Neural progenitor cell (in vitro differentiated cells): ENCODE data around the gene CLSTN3. TPM values are rescaled to one million over a fixed set of nuclear protein-coding genes. Genes with fewer than 3 reads are reported as not detected.

Source experiments
- DNase-seq: peaks from one replicate; pipeline ENCODE4 v3.0.0-alpha.2; 2016; ENCODE audit warnings: low spot score
- H2AFZ ChIP-seq: fragments of 200-600 bp; sonication (generic); replicated peaks from 2 replicates; pipeline ENCODE4 v1.6.1; 2016; ENCODE audit warnings: antibody characterized with exemption
- H3F3A ChIP-seq: fragments of 200-600 bp; sonication (generic); 2 replicates; pipeline ENCODE4 v1.6.1; 2016; ENCODE audit warnings: antibody characterized with exemption, low read depth
- H3K27ac ChIP-seq: fragments of 200-600 bp; sonication (generic); 2 replicates; pipeline ENCODE4 v1.5.1; 2016; ENCODE audit warnings: mild to moderate bottlenecking
- H3K27me3 ChIP-seq: fragments of 200-600 bp; sonication (generic); 2 replicates; pipeline ENCODE4 v1.6.1; 2016; ENCODE audit warnings: mild to moderate bottlenecking, moderate library complexity
- H3K36me3 ChIP-seq: fragments of 200-600 bp; sonication (generic); 2 replicates; pipeline ENCODE4 v1.5.1; 2016
- H3K4me1 ChIP-seq: fragments of 200-600 bp; sonication (generic); 2 replicates; pipeline ENCODE4 v1.6.1; 2016; ENCODE audit warnings: mixed run types
- H3K4me2 ChIP-seq: fragments of 200-600 bp; sonication (generic); 2 replicates; pipeline ENCODE4 v1.6.1; 2016
- H3K4me3 ChIP-seq: fragments of 200-600 bp; sonication (generic); 2 replicates; pipeline ENCODE4 v1.5.1; 2016
- H3K79me2 ChIP-seq: fragments of 200-600 bp; sonication (generic); 2 replicates; pipeline ENCODE4 v1.6.1; 2016; ENCODE audit warnings: low read depth
- H3K9ac ChIP-seq: fragments of 200-600 bp; sonication (generic); 2 replicates; pipeline ENCODE4 v1.6.1; 2016
- H3K9me3 ChIP-seq: fragments of 200-600 bp; sonication (generic); 2 replicates; pipeline ENCODE4 v1.5.1; 2016; ENCODE audit warnings: low read depth
- H4K20me1 ChIP-seq: fragments of 200-600 bp; sonication (generic); 2 replicates; pipeline ENCODE4 v1.6.1; 2016; ENCODE audit warnings: low read depth
- H3K27ac Mint-ChIP-seq: 3 replicates; pipeline ENCODE4 v1.8.0; 2021; ENCODE audit warnings: mixed read lengths
- H3K27me3 Mint-ChIP-seq: 2 replicates; pipeline ENCODE4 v1.8.0; 2022; ENCODE audit warnings: low read depth, mild to moderate bottlenecking, inconsistent platforms, moderate library complexity, mixed read lengths; ENCODE audit not compliant: insufficient read depth
- H3K36me3 Mint-ChIP-seq: 3 replicates; pipeline ENCODE4 v1.8.0; 2021; ENCODE audit warnings: mixed read lengths
- H3K4me1 Mint-ChIP-seq: 3 replicates; pipeline ENCODE4 v1.8.0; 2021; ENCODE audit warnings: mixed read lengths
- H3K4me3 Mint-ChIP-seq: 3 replicates; pipeline ENCODE4 v1.8.0; 2021; ENCODE audit warnings: mild to moderate bottlenecking, moderate library complexity, mixed read lengths
- H3K9me3 Mint-ChIP-seq: 3 replicates; pipeline ENCODE4 v1.8.0; 2020; ENCODE audit warnings: mixed read lengths
- EZH2 ChIP-seq: fragments of 200-600 bp; sonication (generic); IDR thresholded peaks from 2 replicates; pipeline ENCODE4 v1.6.1; 2017; ENCODE audit warnings: antibody characterized with exemption, mild to moderate bottlenecking, moderate library complexity
- EZH2phosphoT487 ChIP-seq: fragments of 200-600 bp; sonication (generic); IDR thresholded peaks from 2 replicates; pipeline ENCODE4 v1.6.1; 2017; ENCODE audit warnings: antibody characterized with exemption
- total RNA-seq: library from RNA; depleted of rRNA; stranded (reverse); fragments of >200 nt; gene quantifications from 2 replicates; pipeline ENCODE4 v1.2.3, GENCODE V29; 2015; ENCODE audit warnings: low replicate concordance
- TF ChIP-seq, protein P1 (sequence below): fragments of 200-600 bp; sonication (generic); IDR thresholded peaks from 2 replicates; pipeline ENCODE4 v1.5.1; 2017; ENCODE audit warnings: antibody characterized with exemption, mild to moderate bottlenecking

CLSTN3 gene
- total RNA-seq, 1 donor from 2014 or later, result 24.0 TPM

DNA sequence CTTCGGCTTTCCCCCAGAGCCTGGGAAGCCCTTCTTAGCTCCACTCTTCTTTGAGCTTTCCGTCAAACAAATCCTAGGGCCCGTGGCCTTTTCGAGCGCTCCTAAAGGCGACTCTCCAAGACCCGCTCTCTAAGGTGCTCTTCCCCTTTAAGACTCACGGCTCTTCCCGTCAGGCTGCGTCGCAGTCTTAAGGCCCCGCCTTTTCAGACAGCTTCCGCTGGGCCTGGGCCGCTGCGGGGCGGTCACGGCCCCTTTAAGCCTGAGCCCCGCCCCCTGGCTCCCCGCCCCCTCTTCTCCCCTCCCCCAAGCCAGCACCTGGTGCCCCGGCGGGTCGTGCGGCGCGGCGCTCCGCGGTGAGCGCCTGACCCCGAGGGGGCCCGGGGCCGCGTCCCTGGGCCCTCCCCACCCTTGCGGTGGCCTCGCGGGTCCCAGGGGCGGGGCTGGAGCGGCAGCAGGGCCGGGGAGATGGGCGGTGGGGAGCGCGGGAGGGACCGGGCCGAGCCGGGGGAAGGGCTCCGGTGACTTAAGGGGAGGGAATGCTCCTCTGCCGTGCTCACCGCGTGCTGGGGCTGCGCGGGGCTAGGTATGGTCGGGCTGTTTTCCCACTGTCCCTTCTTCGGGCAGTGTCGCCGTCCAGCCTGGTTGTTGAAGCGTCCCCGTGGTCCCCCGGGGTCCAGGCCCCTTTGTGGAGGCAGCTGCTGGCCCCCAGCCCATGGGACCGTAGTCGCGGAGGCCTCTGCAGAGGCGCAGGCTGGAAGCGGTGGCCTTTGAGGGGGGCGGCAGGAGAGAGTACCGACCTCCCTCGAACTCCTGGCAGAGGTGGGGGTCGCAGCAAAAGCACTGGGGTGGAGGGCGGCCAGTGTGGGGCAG is 59.5 kb downstream of the CLSTN3 start, which contains the start of gene PEX5:
Gene PEX5, plus strand, starts transcription at position 289 of the 870 bp plus-strand sequence. CDS start 692 bp downstream, outside the sequence.
- Mint-ChIP-seq H3K4me3 (peak within 1 kb of the TSS; percentile 94), H3K27ac (peak within 1 kb of the TSS; percentile 94)
- H3K4me1 ChIP-seq, result peaks cover 11% of the 10 kb centered on the region

DNA sequence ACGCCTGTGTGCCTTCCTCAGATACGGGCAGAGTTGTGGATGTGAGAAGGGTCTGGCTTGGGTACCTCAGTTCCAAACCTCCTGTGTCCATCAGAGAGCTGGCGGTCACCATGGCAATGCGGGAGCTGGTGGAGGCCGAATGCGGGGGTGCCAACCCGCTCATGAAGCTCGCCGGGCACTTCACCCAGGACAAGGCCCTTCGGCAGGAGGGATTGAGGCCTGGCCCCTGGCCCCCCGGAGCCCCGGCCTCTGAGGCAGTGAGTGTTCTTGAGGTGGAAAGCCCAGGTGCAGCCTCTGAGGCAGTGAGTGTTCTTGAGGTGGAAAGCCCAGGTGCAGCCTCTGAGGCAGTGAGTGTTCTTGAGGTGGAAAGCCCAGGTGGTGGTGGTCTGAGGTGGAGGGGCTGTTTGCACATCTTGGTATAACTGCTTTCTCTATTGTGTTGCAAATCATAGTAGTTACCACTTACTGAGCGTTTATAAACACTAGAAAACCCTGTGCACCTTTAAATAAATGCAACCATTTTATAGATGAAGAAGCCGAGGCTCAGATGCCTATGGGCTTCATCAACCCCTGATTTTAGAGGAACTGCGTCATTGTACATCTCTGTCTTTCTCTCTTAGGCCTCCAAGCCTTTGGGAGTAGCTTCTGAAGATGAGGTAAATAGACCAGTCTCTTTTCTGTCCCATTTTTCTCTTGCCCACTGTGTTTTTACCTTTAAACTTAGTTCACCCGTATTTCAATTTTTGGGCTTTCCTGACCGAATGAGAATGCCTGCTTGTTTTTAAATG is 60.3 kb downstream of the CLSTN3 start:
- peak; percentile 63 for DNase-seq
- H3K36me3 Mint-ChIP-seq, result peaks cover 29% of the 10 kb centered on the region
- TF ChIP-seq, protein P1, sequence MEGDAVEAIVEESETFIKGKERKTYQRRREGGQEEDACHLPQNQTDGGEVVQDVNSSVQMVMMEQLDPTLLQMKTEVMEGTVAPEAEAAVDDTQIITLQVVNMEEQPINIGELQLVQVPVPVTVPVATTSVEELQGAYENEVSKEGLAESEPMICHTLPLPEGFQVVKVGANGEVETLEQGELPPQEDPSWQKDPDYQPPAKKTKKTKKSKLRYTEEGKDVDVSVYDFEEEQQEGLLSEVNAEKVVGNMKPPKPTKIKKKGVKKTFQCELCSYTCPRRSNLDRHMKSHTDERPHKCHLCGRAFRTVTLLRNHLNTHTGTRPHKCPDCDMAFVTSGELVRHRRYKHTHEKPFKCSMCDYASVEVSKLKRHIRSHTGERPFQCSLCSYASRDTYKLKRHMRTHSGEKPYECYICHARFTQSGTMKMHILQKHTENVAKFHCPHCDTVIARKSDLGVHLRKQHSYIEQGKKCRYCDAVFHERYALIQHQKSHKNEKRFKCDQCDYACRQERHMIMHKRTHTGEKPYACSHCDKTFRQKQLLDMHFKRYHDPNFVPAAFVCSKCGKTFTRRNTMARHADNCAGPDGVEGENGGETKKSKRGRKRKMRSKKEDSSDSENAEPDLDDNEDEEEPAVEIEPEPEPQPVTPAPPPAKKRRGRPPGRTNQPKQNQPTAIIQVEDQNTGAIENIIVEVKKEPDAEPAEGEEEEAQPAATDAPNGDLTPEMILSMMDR, result no peak
- TF ChIP-seq EZH2 (no peak), EZH2phosphoT487 (no peak)
- peaks cover 31% of the 10 kb centered on the region for H3K4me1 Mint-ChIP-seq
- Histone ChIP-seq H3K4me3 (peak overlapping the region; percentile 72), H3K36me3 (no peaks in the 10 kb centered on the region), H3K4me2 (peak overlapping the region; percentile 96), H3F3A (peaks cover 23% of the 10 kb centered on the region), H3K9ac (no peak overlapping the region), H3K27me3 (no peaks in the 10 kb centered on the region), H3K4me1 (peaks cover 11% of the 10 kb centered on the region), H4K20me1 (peaks cover 5% of the 10 kb centered on the region), H3K79me2 (peaks cover 21% of the 10 kb centered on the region), H3K9me3 (no peaks in the 10 kb centered on the region), H3K27ac (no peak overlapping the region), H2AFZ (no peak overlapping the region)
- H3K4me3 Mint-ChIP-seq, result peak overlapping the region; percentile 94
- no peaks in the 10 kb centered on the region for H3K9me3 Mint-ChIP-seq
- H3K27ac Mint-ChIP-seq, result no peak overlapping the region
- H3K27me3 Mint-ChIP-seq, result no peaks in the 10 kb centered on the region

More for the DNA sequence above, 59.5 kb downstream of the CLSTN3 start, which contains the start of gene PEX5:
- H3K79me2 ChIP-seq, result peaks cover 21% of the 10 kb centered on the region
- H3K27me3 Mint-ChIP-seq, result peaks cover 2% of the 10 kb centered on the region
- peaks cover 23% of the 10 kb centered on the region for H3K36me3 Mint-ChIP-seq
- no peaks in the 10 kb centered on the region for H3K27me3 ChIP-seq
- no peaks in the 10 kb centered on the region for H3K36me3 ChIP-seq
- H4K20me1 ChIP-seq, result no peaks in the 10 kb centered on the region
- H3K9me3 ChIP-seq, result no peaks in the 10 kb centered on the region
- no peak for TF ChIP-seq EZH2
- TF ChIP-seq, protein P1, result no peak
- TF ChIP-seq EZH2phosphoT487, result no peak
- peak within 1 kb of the TSS; percentile 96 for H3K4me2 ChIP-seq
- H3K4me3 ChIP-seq, result peak within 1 kb of the TSS; percentile 72
- peak within 1 kb of the TSS; percentile 85 for H2AFZ ChIP-seq
- H3K9ac ChIP-seq, result no peak within 1 kb of the TSS
- no peaks in the 10 kb centered on the region for H3K9me3 Mint-ChIP-seq
- H3F3A ChIP-seq, result peaks cover 15% of the 10 kb centered on the region
- H3K27ac ChIP-seq, result no peak within 1 kb of the TSS
- peak; percentile 97 for DNase-seq
- H3K4me1 Mint-ChIP-seq, result peaks cover 32% of the 10 kb centered on the region

DNA sequence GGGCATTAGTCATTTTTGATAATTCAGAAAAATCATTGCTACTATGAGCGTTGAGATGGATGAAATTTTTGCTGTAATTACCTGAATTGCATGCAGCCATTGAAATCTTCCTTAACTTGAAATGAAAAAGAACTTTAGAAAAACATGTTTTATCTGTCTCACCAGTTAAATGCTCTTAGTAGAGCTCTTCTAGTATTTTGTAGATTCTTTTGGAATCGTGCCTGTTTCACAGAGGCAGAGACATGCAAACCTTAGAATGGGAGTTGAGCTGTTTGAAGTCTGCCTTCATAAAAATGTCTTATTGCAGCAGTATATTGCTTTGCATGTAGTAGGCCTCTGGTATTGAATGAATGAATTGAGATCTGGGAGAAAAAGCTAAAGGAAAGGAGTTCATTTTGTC is 63.5 kb downstream of the CLSTN3 start:
- no peaks in the 10 kb centered on the region for H3K9me3 ChIP-seq
- Mint-ChIP-seq H3K4me1 (peaks cover 19% of the 10 kb centered on the region), H3K36me3 (peaks cover 36% of the 10 kb centered on the region), H3K27me3 (peaks cover 1% of the 10 kb centered on the region), H3K27ac (no peak overlapping the region), H3K4me3 (no peak overlapping the region), H3K9me3 (no peaks in the 10 kb centered on the region)
- H3F3A ChIP-seq, result peaks cover 29% of the 10 kb centered on the region
- H3K4me3 ChIP-seq, result no peak overlapping the region
- no peaks in the 10 kb centered on the region for H3K36me3 ChIP-seq
- H4K20me1 ChIP-seq, result peaks cover 6% of the 10 kb centered on the region
- no peak for DNase-seq
- no peaks in the 10 kb centered on the region for H3K27me3 ChIP-seq
- no peak overlapping the region for H3K9ac ChIP-seq
- H2AFZ ChIP-seq, result no peak overlapping the region
- no peak overlapping the region for H3K4me2 ChIP-seq
- peaks cover 8% of the 10 kb centered on the region for H3K4me1 ChIP-seq
- TF ChIP-seq EZH2, result no peak
- TF ChIP-seq, protein P1, result no peak
- no peak for TF ChIP-seq EZH2phosphoT487
- H3K79me2 ChIP-seq, result peaks cover 21% of the 10 kb centered on the region
- H3K27ac ChIP-seq, result no peak overlapping the region
